Myometrial cell (primary cell): ENCODE measurements around the gene C7. TPM values are rescaled to one million over a fixed set of nuclear protein-coding genes. Genes with fewer than 3 reads are reported as not detected.

ENCODE experiments used
- total RNA-seq: library from RNA; depleted of rRNA; stranded (reverse); fragments of >200 nt; gene quantifications from 2 replicates; pipeline ENCODE4 v1.2.3, GENCODE V29; 2015

The C7 gene
- total RNA-seq: 1.4 and 2.8 TPM in 2 replicates

DNA sequence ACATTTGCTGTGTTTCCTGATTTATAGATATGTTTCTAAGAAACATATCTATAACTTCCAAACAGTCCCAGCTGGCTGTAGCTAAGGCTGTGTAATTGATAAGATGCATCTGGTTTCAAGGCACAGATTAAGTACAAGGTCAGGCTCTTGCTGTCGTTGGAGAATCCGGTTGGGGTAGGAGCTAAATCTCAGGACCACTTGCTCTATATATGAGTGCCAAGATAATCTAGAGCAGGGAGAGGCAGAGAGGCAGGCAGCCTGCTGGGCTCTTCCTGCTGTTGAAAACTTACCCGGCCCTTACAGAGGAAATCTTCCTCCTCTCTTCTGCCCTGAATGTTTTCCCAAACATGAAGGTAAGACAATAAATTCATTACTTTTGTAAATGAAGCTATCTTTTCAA is at the start of gene C7:
Gene C7 (plus strand): TSS at position 234 of the 400 bp plus-strand sequence. CDS start 114 bp downstream, at position 348.

Other genes starting within 250 kb of the C7 start
- 21.0 and 25.5 TPM in 2 replicates for gene PTGER4, start 229.6 kb upstream of the C7 start, total RNA-seq
- 8.6 and 11.0 TPM in 2 replicates for gene TTC33, start 153.5 kb upstream of the C7 start, total RNA-seq
- gene PRKAA1, start 111.1 kb upstream of the C7 start, total RNA-seq: 85.2 and 104 TPM in 2 replicates
- gene RPL37, start 74.3 kb upstream of the C7 start, total RNA-seq: 47.3 and 48.7 TPM in 2 replicates
- gene CARD6, start 68.1 kb upstream of the C7 start, total RNA-seq: 4.9 and 5.5 TPM in 2 replicates
- not detected in 2 replicates for gene MROH2B, start 161.8 kb downstream of the C7 start, total RNA-seq